ENCODE data around the gene C12orf43. TPM values are rescaled to one million over a fixed set of nuclear protein-coding genes. Genes with fewer than 3 reads are reported as not detected.
A peak's percentile ranks its signal among the peaks of the same experiment; 100 is the strongest.
"Not testable (repeated sequence)": the region's sequence is repeated elsewhere in the genome, so short reads cannot be mapped to it uniquely, and the experiment has no call there.

Gene C12orf43
- total RNA-seq, 1 donor: 13.0 TPM

- DNase-seq (ENCODE audit: low read depth): peak; percentile 74
- peak; percentile 54 for TF ChIP-seq CTCF (IDR thresholded peaks at IDR 0.05; ENCODE audit: insufficient read depth, low read depth, low read length)
- peak overlapping the region; percentile 30 for H3K4me3 ChIP-seq (ENCODE audit: low read depth, low read length)
These were observed 44.1 kb upstream of the C12orf43 start for GRCh38 chr12:121060149-121061001.

- DNase-seq (ENCODE audit: low read depth): no peak
- TF ChIP-seq CTCF (IDR thresholded peaks at IDR 0.05; ENCODE audit: insufficient read depth, low read depth, low read length): no peak
- H3K4me3 ChIP-seq (ENCODE audit: low read depth, low read length): no peak overlapping the region
These were observed 43.0 kb upstream of the C12orf43 start for GRCh38 chr12:121059031-121059898.

GRCh38 chr12:121057794-121058193 is 41.5 kb upstream of the C12orf43 start:
- no peak for TF ChIP-seq CTCF (IDR thresholded peaks at IDR 0.05; ENCODE audit: insufficient read depth, low read depth, low read length)
- H3K4me3 ChIP-seq (ENCODE audit: low read depth, low read length): no peak overlapping the region
- no peak for DNase-seq (ENCODE audit: low read depth)

- no peak overlapping the region for H3K4me3 ChIP-seq (ENCODE audit: low read depth, low read length)
- TF ChIP-seq CTCF (IDR thresholded peaks at IDR 0.05; ENCODE audit: insufficient read depth, low read depth, low read length): no peak
- DNase-seq (ENCODE audit: low read depth): no peak
These were observed 37.4 kb upstream of the C12orf43 start for GRCh38 chr12:121053706-121054105.

GRCh38 chr12:121050725-121051124 is 34.4 kb upstream of the C12orf43 start:
- TF ChIP-seq CTCF (IDR thresholded peaks at IDR 0.05; ENCODE audit: insufficient read depth, low read depth, low read length): no peak
- no peak for DNase-seq (ENCODE audit: low read depth)
- H3K4me3 ChIP-seq (ENCODE audit: low read depth, low read length): no peak overlapping the region

- no peak for DNase-seq (ENCODE audit: low read depth)
These were observed 32.2 kb upstream of the C12orf43 start for GRCh38 chr12:121048442-121048841.

GRCh38 chr12:121047400-121047799 is 31.1 kb upstream of the C12orf43 start:
- not testable (repeated sequence) for DNase-seq (ENCODE audit: low read depth); H3K4me3 ChIP-seq (ENCODE audit: low read depth, low read length)

More at GRCh38 chr12:121048442-121048841, 32.2 kb upstream of the C12orf43 start:
- no peak for TF ChIP-seq CTCF (IDR thresholded peaks at IDR 0.05; ENCODE audit: insufficient read depth, low read depth, low read length)
- H3K4me3 ChIP-seq (ENCODE audit: low read depth, low read length): no peak overlapping the region

Measured in fibroblast of villous mesenchyme (primary cell).